ENCODE measurements around the gene SPG11. TPM values are rescaled to one million over a fixed set of nuclear protein-coding genes. Genes with fewer than 3 reads are reported as not detected.
"Not testable (repeated sequence)": the region's sequence is repeated elsewhere in the genome, so short reads cannot be mapped to it uniquely, and the experiment has no call there.

The SPG11 gene, protein sequence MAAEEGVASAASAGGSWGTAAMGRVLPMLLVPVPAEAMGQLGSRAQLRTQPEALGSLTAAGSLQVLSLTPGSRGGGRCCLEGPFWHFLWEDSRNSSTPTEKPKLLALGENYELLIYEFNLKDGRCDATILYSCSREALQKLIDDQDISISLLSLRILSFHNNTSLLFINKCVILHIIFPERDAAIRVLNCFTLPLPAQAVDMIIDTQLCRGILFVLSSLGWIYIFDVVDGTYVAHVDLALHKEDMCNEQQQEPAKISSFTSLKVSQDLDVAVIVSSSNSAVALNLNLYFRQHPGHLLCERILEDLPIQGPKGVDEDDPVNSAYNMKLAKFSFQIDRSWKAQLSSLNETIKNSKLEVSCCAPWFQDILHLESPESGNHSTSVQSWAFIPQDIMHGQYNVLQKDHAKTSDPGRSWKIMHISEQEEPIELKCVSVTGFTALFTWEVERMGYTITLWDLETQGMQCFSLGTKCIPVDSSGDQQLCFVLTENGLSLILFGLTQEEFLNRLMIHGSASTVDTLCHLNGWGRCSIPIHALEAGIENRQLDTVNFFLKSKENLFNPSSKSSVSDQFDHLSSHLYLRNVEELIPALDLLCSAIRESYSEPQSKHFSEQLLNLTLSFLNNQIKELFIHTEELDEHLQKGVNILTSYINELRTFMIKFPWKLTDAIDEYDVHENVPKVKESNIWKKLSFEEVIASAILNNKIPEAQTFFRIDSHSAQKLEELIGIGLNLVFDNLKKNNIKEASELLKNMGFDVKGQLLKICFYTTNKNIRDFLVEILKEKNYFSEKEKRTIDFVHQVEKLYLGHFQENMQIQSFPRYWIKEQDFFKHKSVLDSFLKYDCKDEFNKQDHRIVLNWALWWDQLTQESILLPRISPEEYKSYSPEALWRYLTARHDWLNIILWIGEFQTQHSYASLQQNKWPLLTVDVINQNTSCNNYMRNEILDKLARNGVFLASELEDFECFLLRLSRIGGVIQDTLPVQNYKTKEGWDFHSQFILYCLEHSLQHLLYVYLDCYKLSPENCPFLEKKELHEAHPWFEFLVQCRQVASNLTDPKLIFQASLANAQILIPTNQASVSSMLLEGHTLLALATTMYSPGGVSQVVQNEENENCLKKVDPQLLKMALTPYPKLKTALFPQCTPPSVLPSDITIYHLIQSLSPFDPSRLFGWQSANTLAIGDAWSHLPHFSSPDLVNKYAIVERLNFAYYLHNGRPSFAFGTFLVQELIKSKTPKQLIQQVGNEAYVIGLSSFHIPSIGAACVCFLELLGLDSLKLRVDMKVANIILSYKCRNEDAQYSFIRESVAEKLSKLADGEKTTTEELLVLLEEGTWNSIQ (N-terminal part only)
- 58.8 and 70.1 TPM in 2 replicates for total RNA-seq (2014; rRNA removed; shearing (Covaris generic))

DNA sequence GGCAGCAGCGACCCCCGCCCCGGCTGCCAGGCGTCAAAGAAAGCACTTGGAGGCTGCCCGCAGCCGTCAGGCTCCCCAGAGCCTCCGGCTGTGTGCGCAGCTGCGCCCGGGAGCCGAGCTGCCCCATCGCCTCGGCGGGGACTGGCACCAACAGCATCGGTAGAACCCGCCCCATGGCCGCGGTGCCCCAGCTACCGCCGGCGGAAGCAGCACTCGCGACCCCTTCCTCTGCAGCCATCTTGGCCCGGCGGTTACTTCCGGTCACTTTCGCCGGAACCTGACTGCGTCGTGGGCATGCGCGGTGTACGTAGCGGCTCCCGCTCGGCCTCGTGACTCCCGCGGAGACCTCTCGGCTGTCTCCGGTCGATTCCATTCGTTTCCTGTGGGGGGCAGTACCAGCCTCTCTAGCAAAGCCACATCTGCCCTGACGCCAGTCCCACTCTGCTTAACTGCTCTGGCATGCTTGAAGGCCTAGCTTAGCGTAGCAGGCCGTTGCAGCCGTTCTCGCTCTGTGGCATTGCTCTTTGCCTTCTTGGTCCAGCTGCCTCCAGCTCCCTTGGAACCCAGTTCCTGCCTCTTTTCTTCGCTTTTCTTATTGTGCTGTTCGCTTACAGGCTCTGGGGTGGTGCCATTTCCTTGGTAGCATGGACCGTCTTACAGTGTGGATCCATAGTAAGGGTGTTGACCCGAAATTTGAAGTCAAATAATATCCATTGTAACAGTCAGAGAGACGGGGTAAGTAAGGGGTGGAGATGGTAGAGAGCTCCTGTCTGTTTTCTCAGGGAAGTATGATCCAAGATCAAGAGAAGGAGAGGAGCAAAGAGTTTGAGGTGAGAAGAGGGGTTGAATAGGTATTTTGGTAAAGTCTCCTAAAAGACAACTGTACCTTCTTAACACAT is at the start of gene SPG11:
Gene SPG11, minus strand, starts transcription at position 253 of the 899 bp plus-strand sequence. Its CDS starts 15 bp downstream, at position 238.
- DNase-seq (ENCODE audit: low spot score) = peak; percentile 99

DNA sequence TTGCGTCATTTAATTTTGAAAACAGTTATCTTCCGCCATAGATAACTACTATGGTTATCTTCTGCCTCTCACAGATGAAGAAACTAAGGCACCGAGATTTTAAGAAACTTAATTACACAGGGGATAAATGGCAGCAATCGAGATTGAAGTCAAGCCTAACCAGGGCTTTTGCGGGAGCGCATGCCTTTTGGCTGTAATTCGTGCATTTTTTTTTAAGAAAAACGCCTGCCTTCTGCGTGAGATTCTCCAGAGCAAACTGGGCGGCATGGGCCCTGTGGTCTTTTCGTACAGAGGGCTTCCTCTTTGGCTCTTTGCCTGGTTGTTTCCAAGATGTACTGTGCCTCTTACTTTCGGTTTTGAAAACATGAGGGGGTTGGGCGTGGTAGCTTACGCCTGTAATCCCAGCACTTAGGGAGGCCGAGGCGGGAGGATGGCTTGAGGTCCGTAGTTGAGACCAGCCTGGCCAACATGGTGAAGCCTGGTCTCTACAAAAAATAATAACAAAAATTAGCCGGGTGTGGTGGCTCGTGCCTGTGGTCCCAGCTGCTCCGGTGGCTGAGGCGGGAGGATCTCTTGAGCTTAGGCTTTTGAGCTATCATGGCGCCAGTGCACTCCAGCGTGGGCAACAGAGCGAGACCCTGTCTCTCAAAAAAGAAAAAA is 49.0 kb upstream of the SPG11 start:
- peak; percentile 79 for DNase-seq (ENCODE audit: low spot score)

DNA sequence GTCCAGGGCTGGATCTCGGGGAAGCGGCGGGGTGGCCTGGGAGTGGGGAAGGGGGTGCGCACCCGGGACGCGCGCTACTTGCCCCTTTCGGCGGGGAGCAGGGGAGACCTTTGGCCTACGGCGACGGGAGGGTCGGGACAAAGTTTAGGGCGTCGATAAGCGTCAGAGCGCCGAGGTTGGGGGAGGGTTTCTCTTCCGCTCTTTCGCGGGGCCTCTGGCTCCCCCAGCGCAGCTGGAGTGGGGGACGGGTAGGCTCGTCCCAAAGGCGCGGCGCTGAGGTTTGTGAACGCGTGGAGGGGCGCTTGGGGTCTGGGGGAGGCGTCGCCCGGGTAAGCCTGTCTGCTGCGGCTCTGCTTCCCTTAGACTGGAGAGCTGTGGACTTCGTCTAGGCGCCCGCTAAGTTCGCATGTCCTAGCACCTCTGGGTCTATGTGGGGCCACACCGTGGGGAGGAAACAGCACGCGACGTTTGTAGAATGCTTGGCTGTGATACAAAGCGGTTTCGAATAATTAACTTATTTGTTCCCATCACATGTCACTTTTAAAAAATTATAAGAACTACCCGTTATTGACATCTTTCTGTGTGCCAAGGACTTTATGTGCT is 48.4 kb upstream of the SPG11 start:
- DNase-seq (ENCODE audit: low spot score) = peak; percentile 61

DNA sequence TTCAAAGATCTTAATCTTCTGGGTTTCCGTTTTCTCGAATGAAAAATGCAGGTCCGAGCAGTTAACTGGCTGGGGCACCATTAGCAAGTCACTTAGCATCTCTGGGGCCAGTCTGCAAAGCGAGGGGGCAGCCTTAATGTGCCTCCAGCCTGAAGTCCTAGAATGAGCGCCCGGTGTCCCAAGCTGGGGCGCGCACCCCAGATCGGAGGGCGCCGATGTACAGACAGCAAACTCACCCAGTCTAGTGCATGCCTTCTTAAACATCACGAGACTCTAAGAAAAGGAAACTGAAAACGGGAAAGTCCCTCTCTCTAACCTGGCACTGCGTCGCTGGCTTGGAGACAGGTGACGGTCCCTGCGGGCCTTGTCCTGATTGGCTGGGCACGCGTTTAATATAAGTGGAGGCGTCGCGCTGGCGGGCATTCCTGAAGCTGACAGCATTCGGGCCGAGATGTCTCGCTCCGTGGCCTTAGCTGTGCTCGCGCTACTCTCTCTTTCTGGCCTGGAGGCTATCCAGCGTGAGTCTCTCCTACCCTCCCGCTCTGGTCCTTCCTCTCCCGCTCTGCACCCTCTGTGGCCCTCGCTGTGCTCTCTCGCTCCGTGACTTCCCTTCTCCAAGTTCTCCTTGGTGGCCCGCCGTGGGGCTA is 47.8 kb upstream of the SPG11 start, which contains the start of the genes B2M and PATL2:
Gene B2M, plus strand, starts transcription at position 422 of the 647 bp plus-strand sequence. Its CDS starts 30 bp downstream, at position 452.
Gene PATL2, minus strand, starts transcription at position 228 of the 647 bp plus-strand sequence. CDS start 34,833 bp downstream, outside the sequence.
- peak; percentile 100 for DNase-seq (ENCODE audit: low spot score)

DNA sequence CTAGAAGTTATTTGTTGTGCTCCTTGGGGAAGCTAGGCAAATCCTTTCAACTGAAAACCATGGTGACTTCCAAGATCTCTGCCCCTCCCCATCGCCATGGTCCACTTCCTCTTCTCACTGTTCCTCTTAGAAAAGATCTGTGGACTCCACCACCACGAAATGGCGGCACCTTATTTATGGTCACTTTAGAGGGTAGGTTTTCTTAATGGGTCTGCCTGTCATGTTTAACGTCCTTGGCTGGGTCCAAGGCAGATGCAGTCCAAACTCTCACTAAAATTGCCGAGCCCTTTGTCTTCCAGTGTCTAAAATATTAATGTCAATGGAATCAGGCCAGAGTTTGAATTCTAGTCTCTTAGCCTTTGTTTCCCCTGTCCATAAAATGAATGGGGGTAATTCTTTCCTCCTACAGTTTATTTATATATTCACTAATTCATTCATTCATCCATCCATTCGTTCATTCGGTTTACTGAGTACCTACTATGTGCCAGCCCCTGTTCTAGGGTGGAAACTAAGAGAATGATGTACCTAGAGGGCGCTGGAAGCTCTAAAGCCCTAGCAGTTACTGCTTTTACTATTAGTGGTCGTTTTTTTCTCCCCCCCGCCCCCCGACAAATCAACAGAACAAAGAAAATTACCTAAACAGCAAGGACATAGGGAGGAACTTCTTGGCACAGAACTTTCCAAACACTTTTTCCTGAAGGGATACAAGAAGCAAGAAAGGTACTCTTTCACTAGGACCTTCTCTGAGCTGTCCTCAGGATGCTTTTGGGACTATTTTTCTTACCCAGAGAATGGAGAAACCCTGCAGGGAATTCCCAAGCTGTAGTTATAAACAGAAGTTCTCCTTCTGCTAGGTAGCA is 47.0 kb upstream of the SPG11 start:
- DNase-seq (ENCODE audit: low spot score) = no peak

DNA sequence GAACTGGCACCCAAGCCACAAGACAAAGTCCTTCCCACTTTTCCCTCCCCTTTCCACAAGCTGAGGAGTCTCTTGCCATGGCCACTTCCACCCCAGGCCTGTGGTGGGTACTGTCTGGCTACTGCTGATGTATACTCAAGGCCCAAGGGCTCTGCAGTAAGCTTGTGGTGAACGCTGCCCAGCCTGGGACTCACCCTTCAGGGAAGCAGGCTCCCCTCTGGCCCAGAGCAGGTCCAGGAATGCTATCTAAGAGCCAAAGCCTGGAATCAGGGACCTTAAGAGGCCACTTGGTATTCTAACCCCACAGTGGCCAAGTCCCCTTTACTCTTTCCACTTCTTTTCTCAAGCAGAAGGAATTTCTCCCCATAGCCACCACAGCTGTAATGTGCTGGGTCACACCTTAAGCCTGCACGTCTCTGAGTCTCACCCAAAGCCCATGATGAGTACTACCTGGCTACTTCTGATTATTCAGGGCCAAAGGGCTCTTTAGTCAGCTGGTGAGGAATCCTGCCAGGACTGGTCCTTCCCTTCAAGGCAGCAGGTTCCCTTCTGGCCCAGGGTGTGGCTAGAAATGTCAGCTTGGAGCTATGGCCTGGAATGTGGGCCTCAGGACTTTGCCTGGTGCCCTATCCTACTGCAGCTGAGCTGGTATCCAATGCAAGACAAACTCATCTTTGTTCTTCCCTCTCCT is 43.6 kb upstream of the SPG11 start:
- DNase-seq (ENCODE audit: low spot score) = peak; percentile 57

DNA sequence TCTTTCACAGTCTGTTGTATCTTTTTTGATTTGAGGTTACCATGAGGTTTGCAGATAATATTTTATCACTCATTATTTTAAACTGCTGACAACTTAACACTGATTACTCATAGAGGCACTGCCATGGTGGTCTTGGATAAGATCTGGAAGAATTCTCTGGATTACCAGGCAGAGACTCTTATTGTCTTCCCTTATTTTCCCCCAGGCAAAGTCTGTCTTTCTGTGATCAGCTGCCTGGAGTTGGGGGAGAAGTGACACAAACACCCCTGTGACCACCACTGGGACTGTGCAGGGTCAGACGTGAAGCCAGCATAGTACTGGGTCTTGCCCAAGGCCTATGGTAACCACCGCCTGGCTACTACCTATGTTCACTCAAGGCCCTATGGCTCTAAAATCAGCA is 42.9 kb upstream of the SPG11 start:
- no peak for DNase-seq (ENCODE audit: low spot score)

DNA sequence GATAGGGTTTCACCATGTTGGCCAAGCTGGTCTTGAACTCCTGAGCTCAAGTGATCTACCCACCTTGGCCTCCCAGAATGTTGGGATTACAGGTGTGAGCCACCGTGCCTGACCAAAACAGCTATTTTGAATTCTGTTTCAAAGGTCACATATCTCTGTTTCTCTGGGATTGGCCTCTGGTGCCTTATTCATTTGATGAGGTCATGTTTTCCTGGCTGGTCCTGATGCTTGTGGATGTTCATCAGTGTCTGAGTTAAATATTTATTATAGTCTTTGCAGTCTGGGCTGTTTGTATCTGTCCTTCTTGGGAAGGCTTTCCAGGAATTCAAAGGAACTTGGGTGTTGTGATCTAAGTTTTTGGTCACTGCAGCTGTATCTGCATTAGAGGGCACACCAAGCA is 42.5 kb upstream of the SPG11 start:
- no peak for DNase-seq (ENCODE audit: low spot score)

DNA sequence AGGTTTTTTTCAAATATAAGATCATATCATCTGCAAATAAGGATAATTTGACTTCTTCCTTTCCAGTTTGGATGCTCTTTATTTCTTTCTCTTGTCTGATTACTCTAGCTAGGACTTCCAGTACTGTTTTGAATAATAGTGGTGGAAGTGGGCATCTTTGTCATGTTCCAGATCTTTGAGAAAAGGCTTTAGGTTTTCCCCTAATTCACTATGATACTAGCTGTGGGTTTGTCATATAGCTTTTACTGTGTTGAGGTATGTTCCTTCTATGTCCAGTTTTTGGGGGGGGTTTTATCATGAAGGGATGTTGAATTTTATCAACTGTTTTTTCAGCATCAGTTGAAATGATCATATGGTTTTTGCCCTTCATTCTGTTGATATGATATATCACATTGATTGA is 37.2 kb upstream of the SPG11 start:
- not testable (repeated sequence) for DNase-seq (ENCODE audit: low spot score)

DNA sequence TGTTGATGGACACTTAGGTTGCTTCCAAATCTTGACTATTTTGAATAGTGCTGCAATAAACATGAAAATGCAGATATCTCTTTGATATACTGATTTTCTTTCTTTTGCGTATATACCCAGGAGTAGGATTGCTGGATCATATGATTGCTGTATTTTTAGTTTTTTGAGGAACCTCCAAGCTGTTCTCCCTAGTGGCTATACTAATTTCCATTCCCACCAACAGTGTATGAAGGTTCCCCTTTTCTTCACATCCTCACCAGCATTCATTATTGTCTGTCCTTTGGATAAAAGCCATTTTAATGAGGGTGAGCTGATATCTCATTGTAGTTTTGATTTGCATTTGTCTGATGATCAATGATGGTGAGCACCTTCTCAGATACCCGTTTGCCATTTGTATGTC is 35.2 kb upstream of the SPG11 start:
- no peak for DNase-seq (ENCODE audit: low spot score)

DNA sequence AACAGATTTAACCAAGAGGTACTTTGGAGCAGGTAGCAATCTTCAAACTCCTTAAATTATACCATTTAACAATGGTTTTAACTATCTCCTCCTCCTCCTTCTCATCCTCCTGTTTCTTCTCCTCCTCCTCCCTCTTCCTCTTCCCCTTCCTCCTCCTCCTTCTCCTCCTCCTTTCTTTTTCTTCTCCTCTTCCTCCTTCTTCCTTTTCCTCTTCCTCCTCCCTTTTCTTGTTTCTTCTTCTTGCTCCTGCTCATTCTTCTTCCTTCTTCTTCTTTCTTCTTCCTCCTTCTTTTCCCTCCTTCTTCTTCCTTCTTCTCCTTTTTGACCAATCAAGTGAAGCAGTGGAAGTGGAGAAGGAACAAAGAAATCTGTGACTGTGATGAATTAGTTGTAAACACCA is 33.6 kb upstream of the SPG11 start:
- DNase-seq (ENCODE audit: low spot score) = no peak

DNA sequence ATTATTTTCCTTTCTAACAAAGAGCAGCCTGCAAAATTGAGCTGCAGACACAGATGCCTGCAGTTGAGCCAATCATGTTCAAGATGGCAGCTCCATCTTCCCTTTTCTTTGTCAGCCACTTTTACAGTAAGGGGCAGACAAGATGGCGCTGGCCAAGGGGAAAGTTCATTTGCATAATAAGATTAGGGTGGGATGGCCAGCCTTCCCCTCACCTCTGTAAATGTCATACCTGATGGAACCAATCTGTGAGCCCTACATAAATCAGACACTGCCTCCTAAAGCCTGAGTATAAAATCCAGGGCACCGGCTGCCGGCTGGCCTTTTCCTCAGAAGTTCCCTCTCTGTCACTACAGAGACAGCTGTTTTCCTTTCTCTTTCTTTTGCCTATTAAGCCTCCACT is 31.8 kb upstream of the SPG11 start:
- no peak for DNase-seq (ENCODE audit: low spot score)

DNA sequence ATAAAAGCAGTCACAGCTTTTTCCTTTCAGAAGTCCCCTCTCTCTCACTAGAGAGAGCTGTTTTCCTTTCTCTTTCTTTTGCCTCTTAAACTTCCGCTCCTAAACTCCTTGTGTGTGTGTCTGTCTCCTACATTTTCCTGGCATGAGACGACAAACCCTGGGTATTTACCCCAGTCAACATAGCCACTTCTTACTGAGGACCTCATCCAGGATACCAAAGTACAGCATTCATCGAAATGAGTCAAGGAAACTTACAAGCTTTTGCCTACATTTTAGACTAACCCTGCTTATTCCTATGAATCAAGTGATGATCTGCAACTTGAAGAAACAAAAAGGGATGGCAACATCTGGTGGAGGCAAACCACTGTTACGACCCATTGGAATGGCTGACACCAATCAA is 31.0 kb upstream of the SPG11 start:
- no peak for DNase-seq (ENCODE audit: low spot score)

DNA sequence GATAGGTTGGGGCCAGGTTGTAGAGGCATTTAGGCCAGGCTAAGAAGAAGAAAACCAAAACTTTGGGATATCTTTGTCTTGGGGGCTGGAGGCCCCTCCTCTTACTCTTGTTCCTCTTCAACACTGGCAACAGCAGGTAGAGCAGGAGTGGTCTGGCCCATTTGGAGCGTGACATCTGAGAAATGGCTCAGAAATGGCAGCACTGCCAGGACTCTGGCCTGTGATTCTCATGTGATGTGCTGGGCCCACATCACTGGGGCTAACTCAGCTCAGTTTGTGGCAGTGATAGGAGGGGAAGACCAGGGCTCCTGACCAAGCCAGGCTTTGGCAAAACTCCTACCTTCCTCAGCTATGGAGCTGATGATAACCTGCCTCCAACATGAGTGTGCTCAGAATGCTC is 29.2 kb upstream of the SPG11 start:
- DNase-seq (ENCODE audit: low spot score) = no peak

DNA sequence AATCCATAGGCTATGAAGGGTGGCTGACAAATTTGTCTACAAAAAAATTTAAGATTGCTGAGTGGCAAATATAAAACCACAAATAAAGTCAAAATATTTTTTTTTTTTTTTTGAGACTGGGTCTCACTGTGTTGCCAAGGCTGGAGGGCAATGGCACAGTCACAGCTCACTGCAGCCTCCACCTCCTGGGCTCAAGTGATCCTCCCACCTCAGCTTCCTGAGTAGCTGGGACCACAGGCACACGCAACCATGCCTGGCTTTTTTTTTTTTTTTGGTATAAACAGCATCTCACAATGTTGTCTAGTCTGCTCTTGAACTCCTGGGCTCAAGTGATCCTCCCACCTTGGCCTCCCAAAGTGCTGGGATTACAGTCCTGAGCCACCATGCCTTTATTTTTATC is 26.8 kb upstream of the SPG11 start:
- not testable (repeated sequence) for DNase-seq (ENCODE audit: low spot score)

DNA sequence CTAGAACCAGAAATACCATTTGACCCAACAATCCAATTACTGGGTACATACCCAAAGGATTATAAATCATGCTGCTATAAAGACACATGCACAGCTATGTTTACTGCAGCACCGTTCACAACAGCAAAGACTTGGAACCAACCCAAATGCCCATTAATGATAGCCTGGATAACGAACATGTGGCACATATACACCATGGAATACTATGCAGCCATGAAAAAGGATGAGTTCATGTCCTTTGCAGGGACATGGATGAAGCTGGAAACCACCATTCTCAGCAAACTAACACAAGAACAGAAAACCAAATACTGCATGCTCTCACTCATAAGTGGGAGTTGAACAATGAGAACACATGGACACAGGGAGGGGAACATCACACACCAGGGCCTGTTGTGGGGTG is 25.9 kb upstream of the SPG11 start:
- DNase-seq (ENCODE audit: low spot score) = not testable (repeated sequence)
